HL-60 (cell line): Measurements from ENCODE around the gene SLFN5.
"Not testable (repeated sequence)": the region's sequence is repeated elsewhere in the genome, so short reads cannot be mapped to it uniquely, and the experiment has no call there.

ENCODE experiments used
- DNase-seq, 2 experiments: peaks; one replicate each; pipeline ENCODE4 v3.0.0-alpha.2; 2010 to 2020; ENCODE audit warnings: low read depth in 1 of 2, low spot score in 1 of 2
- H3K27ac ChIP-seq: fragments of 250-450 bp; sonication (Bioruptor Pico); replicated peaks from 2 replicates; pipeline ENCODE4 v1.5.1; 2020; ENCODE audit warnings: mild to moderate bottlenecking, moderate library complexity
- H3K27me3 ChIP-seq: fragments of 250-450 bp; sonication (Bioruptor Pico); 2 replicates; pipeline ENCODE4 v1.5.1; 2021; ENCODE audit warnings: mild to moderate bottlenecking, moderate library complexity; ENCODE audit not compliant: insufficient read depth, poor library complexity, severe bottlenecking
- H3K4me3 ChIP-seq: replicated peaks from 2 replicates; pipeline ENCODE4 v1.5.1; 2011; ENCODE audit warnings: mild to moderate bottlenecking, control low read depth, low read length; ENCODE audit not compliant: insufficient read depth
- CTCF ChIP-seq: IDR thresholded peaks from one replicate; pipeline ENCODE4 v1.5.1; 2011; ENCODE audit warnings: low read length, control low read depth, inconsistent platforms; ENCODE audit not compliant: insufficient read depth
- GABPA ChIP-seq: IDR thresholded peaks from 2 replicates; pipeline ENCODE4 v1.6.1; 2012; ENCODE audit warnings: low read depth
- POLR2AphosphoS5 ChIP-seq: IDR thresholded peaks from 2 replicates; pipeline ENCODE4 v1.6.1; 2012; ENCODE audit warnings: low read depth
- REST ChIP-seq: IDR thresholded peaks from 2 replicates; pipeline ENCODE4 v1.6.1; 2012; ENCODE audit warnings: low read depth; ENCODE audit not compliant: insufficient replicate concordance
- SPI1 ChIP-seq: IDR thresholded peaks from 2 replicates; pipeline ENCODE4 v1.6.1; 2012; ENCODE audit warnings: low read depth, mild to moderate bottlenecking, borderline replicate concordance
- long read RNA-seq: library from polyadenylated mRNA; unstranded; transcript quantifications from one replicate; pipeline ENCODE4 v2.0.0, GENCODE V29; 2020

The SLFN5 gene
- long read RNA-seq, full-length matches to known transcripts, result 11 of 13 reads
- long read RNA-seq, partial matches to known transcripts, result 1 of 13 reads
- long read RNA-seq, other reads (novel, unspliced or antisense), result 1 of 13 reads

GRCh38 chr17:35242805-35243560 is at the start of gene SLFN5:
Gene SLFN5 (plus strand): TSS chr17:35243072. CDS start chr17:35258691, 15,619 bp downstream.
- DNase-seq, result peak; percentile 73 to 86
- H3K27me3 ChIP-seq, result peaks cover 2% of the 10 kb centered on the region
- H3K27ac ChIP-seq, result peak within 1 kb of the TSS; percentile 54
- TF ChIP-seq GABPA (peak; percentile 64), SPI1 (0 out of 2 replicates have a peak, but pooled peaks have one; percentile 2), REST (no peak), CTCF (no peak), POLR2AphosphoS5 (no peak)
- H3K4me3 ChIP-seq, result peak within 1 kb of the TSS; percentile 82

GRCh38 chr17:35194001-35194400 is 48.9 kb upstream of the SLFN5 start, which contains the start of gene SLC35G3:
Gene SLC35G3 (minus strand): TSS chr17:35194393. CDS start chr17:35194307, 86 bp downstream.
- H3K27ac ChIP-seq, DNase-seq, H3K4me3 ChIP-seq, H3K27me3 ChIP-seq: not testable (repeated sequence)

GRCh38 chr17:35195062-35195461 is 47.8 kb upstream of the SLFN5 start:
- H3K4me3 ChIP-seq, DNase-seq, H3K27me3 ChIP-seq, H3K27ac ChIP-seq: not testable (repeated sequence)

- H3K4me3 ChIP-seq, DNase-seq, H3K27me3 ChIP-seq, H3K27ac ChIP-seq: not testable (repeated sequence)
These were observed 40.3 kb upstream of the SLFN5 start for GRCh38 chr17:35202582-35202981.

- no peak for DNase-seq
- TF ChIP-seq REST, result no peak
- Histone ChIP-seq H3K27me3 (peaks cover 3% of the 10 kb centered on the region), H3K4me3 (no peak overlapping the region), H3K27ac (no peak overlapping the region)
These were observed 32.1 kb upstream of the SLFN5 start for GRCh38 chr17:35210741-35211140.

GRCh38 chr17:35212668-35213067 is 30.2 kb upstream of the SLFN5 start:
- TF ChIP-seq CTCF (no peak), POLR2AphosphoS5 (no peak), SPI1 (no peak)
- peaks cover 2% of the 10 kb centered on the region for H3K27me3 ChIP-seq
- no peak for DNase-seq
- H3K4me3 ChIP-seq, result no peak overlapping the region
- no peak overlapping the region for H3K27ac ChIP-seq
